RCC 7860 (cell line): ENCODE measurements around the gene ASF1A.

Experiments
- DNase-seq: peaks from one replicate; pipeline ENCODE4 v3.0.0-alpha.2; 2015; ENCODE audit warnings: low spot score
- FAIRE-seq: peaks from 2 replicates; lab custom pipeline; 2012; peaks lifted over from hg19 to GRCh38; lab: Jason Lieb, UNC

The ASF1A gene

GRCh38 chr6:118912646-118913045 is 18.7 kb downstream of the ASF1A start:
- no peak for DNase-seq
- no peak for FAIRE-seq

- FAIRE-seq: no peak
- DNase-seq: no peak
These were observed 19.2 kb downstream of the ASF1A start for GRCh38 chr6:118913161-118913560.

- FAIRE-seq (no peak), DNase-seq (no peak)
These were observed 20.6 kb downstream of the ASF1A start for GRCh38 chr6:118914598-118914997.

- DNase-seq: peak; percentile 35
- FAIRE-seq: peak; percentile 95
These were observed 23.8 kb downstream of the ASF1A start for GRCh38 chr6:118917546-118918328.

GRCh38 chr6:118918329-118918725 is 24.4 kb downstream of the ASF1A start:
- FAIRE-seq: no peak

GRCh38 chr6:118921084-118921483 is 27.1 kb downstream of the ASF1A start:
- FAIRE-seq (no peak), DNase-seq (no peak)

More at GRCh38 chr6:118918329-118918725, 24.4 kb downstream of the ASF1A start:
- no peak for DNase-seq

GRCh38 chr6:118923035-118923434 is 29.1 kb downstream of the ASF1A start:
- FAIRE-seq (no peak), DNase-seq (no peak)

GRCh38 chr6:118930680-118931079 is 36.7 kb downstream of the ASF1A start:
- DNase-seq (no peak), FAIRE-seq (no peak)

DNA sequence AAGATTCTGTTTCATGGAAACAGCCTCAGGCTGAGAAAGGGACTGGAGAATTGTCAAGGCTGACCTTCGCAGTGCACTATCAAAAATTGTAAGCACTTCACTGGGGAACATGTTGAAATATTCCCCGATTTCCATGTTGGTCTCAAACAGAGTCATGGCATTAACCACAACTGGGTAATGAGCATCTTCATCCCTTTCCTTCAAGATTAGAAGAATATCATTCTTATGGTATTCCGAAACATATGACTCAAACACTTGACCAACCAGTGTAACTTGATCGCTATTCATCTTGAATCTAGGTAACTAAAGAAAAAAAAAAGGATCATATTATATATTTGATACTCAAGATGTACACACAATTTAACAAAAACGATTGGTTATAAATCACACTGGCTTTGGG is 37.5 kb downstream of the ASF1A start:
- FAIRE-seq: no peak
- no peak for DNase-seq

DNA sequence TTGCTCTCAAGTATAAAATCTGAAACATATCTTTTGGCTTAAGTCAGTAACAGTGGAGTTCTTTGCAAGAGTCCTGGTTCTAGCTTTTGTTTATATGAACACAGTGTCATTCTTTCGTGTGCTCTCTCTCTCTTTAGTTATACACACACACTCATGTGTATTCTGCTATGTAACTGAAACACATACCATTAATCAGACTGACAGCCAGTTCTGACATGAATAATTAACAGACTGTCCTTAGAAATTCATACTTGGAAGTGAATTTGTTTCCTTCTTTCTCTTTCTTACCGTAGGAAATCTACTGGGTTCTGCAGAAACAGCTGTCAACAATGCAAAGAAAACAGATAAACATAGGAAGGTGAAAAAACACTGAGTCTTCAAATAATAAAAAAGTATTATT is 38.5 kb downstream of the ASF1A start:
- FAIRE-seq (no peak), DNase-seq (no peak)

DNA sequence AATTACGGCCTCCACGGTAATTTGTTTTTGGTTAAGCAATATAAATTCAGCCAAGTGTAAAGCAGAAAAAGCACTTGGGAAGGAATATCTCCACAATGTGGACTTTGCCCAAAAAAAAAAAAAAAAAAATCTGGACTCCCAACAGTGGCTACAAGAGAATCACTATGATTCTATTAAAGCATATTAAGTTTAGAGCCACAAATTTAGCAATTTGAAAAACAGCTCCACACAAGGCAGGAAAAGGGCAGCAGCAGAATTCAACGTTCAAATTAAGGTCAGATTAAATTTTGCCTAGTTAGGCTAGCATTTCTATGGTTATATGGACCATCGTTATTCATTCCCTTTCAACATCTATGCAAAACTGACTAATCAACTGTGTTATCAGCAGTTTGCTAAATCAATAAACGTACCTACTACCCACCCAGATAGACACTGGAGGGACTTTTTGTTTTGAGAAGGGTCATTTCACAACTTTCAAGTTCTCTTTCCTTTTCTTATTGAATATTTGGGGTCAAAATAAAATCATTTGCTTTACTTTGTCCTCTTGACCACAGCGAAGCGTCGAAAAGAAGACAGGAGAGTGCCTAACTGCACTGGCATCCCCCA is 40.0 kb downstream of the ASF1A start:
- FAIRE-seq (no peak), DNase-seq (no peak)

GRCh38 chr6:118934461-118935330 is 40.7 kb downstream of the ASF1A start, which contains the start of gene MCM9:
MCM9 (minus strand) TSS chr6:118935159; CDS start chr6:118931723, 3,436 bp downstream.
- DNase-seq (peak; percentile 74), FAIRE-seq (peak; percentile 10)

- FAIRE-seq (no peak), DNase-seq (no peak)
These were observed 41.3 kb downstream of the ASF1A start for GRCh38 chr6:118935331-118935668.

- no peak for DNase-seq
- FAIRE-seq: no peak
These were observed 42.2 kb downstream of the ASF1A start for GRCh38 chr6:118935978-118936703.

- FAIRE-seq: no peak
- DNase-seq: no peak
These were observed 45.7 kb downstream of the ASF1A start for GRCh38 chr6:118939683-118940082.

DNA sequence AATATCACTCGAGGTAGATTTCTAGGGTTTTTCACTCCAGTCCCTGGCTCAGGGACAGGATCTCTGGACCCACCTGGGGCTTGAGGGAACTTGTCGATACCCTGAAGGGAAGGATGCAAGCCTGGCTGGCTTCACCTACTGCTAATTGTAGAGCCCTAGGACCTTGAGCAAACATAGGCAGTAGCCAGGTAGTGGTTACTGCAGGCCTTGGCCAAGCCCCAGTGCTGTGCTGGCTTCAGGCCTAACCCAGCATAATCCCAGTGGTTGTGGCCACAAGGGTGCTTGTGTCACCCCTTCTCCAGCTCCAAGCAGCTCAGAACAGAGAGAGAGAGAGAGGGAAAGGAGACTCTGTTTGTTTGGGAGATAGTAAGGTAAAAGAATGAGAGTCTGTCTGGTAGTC is 46.8 kb downstream of the ASF1A start:
- no peak for FAIRE-seq
- DNase-seq: no peak

- DNase-seq: no peak
- FAIRE-seq: no peak
These were observed 51.3 kb downstream of the ASF1A start for GRCh38 chr6:118945217-118945616.

DNA sequence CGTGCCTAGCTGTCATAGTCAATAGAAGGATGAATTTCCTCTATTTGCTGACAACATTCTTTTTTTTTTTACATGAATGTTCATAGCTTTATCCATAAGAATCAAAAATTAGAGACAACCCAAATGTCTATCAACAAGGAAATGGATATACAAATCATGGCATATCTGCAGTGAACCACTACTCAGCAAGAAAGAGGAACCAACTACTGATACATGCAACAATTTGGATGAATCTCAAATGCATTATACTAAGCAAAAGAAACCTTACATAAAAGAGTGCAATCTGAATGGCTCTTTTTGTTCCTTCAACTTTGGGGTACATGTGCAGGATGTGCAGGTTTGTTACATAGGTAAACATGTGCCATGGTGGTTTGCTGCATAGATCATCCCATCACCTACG is 58.7 kb downstream of the ASF1A start:
- FAIRE-seq (no peak), DNase-seq (no peak)

- DNase-seq: no peak
- no peak for FAIRE-seq
These were observed 59.4 kb downstream of the ASF1A start for GRCh38 chr6:118953391-118953790.
